Measurements from ENCODE around the gene TCERG1L.
"Not testable (repeated sequence)": the region's sequence is repeated elsewhere in the genome, so short reads cannot be mapped to it uniquely, and the experiment has no call there.

Gene TCERG1L

GRCh38 chr10:131239926-131240325 is 71.6 kb downstream of the TCERG1L start:
- Mint-ChIP-seq H3K4me3 (no peak overlapping the region), H3K27ac (no peak overlapping the region)
- no peak for ATAC-seq

GRCh38 chr10:131239450-131239849 is 72.1 kb downstream of the TCERG1L start:
- H3K9me3 Mint-ChIP-seq: no peaks in the 10 kb centered on the region
- no peak overlapping the region for H3K4me3 Mint-ChIP-seq
- DNase-seq: no peak
- H3K36me3 Mint-ChIP-seq (ENCODE audit: low read depth): no peaks in the 10 kb centered on the region
- no peaks in the 10 kb centered on the region for H3K27me3 Mint-ChIP-seq
- no peaks in the 10 kb centered on the region for H3K4me1 Mint-ChIP-seq
- H3K27ac Mint-ChIP-seq: no peak overlapping the region
- no peak for ATAC-seq

More at GRCh38 chr10:131239926-131240325, 71.6 kb downstream of the TCERG1L start:
- H3K36me3 Mint-ChIP-seq (ENCODE audit: low read depth): no peaks in the 10 kb centered on the region
- H3K27me3 Mint-ChIP-seq: no peaks in the 10 kb centered on the region
- no peaks in the 10 kb centered on the region for H3K9me3 Mint-ChIP-seq
- no peak for DNase-seq
- H3K4me1 Mint-ChIP-seq: no peaks in the 10 kb centered on the region

GRCh38 chr10:131238669-131239280 is 72.7 kb downstream of the TCERG1L start:
- H3K4me3 Mint-ChIP-seq: no peak overlapping the region
- H3K27ac Mint-ChIP-seq: no peak overlapping the region
- H3K4me1 Mint-ChIP-seq: no peaks in the 10 kb centered on the region
- ATAC-seq (no peak), DNase-seq (no peak)
- H3K27me3 Mint-ChIP-seq: no peaks in the 10 kb centered on the region
- no peaks in the 10 kb centered on the region for H3K36me3 Mint-ChIP-seq (ENCODE audit: low read depth)
- no peaks in the 10 kb centered on the region for H3K9me3 Mint-ChIP-seq

GRCh38 chr10:131237991-131238651 is 73.4 kb downstream of the TCERG1L start:
- DNase-seq (no peak), ATAC-seq (no peak)
- Mint-ChIP-seq H3K27ac (no peak overlapping the region), H3K9me3 (no peaks in the 10 kb centered on the region), H3K4me1 (no peaks in the 10 kb centered on the region), H3K27me3 (no peaks in the 10 kb centered on the region), H3K4me3 (no peak overlapping the region), H3K36me3 (ENCODE audit: low read depth) (no peaks in the 10 kb centered on the region)

- H3K27me3 Mint-ChIP-seq; H3K27ac Mint-ChIP-seq; H3K9me3 Mint-ChIP-seq; H3K36me3 Mint-ChIP-seq (ENCODE audit: low read depth); DNase-seq; ATAC-seq; H3K4me1 Mint-ChIP-seq; H3K4me3 Mint-ChIP-seq: not testable (repeated sequence)
These were observed 76.9 kb downstream of the TCERG1L start for GRCh38 chr10:131234606-131235005.

GRCh38 chr10:131233611-131234258 is 77.8 kb downstream of the TCERG1L start:
- H3K4me3 Mint-ChIP-seq: no peak overlapping the region
- no peak for DNase-seq
- H3K4me1 Mint-ChIP-seq: no peaks in the 10 kb centered on the region
- no peak overlapping the region for H3K27ac Mint-ChIP-seq
- H3K27me3 Mint-ChIP-seq: no peaks in the 10 kb centered on the region
- no peaks in the 10 kb centered on the region for H3K36me3 Mint-ChIP-seq (ENCODE audit: low read depth)
- no peak for ATAC-seq
- peaks cover 3% of the 10 kb centered on the region for H3K9me3 Mint-ChIP-seq

- Mint-ChIP-seq H3K4me3 (no peak overlapping the region), H3K9me3 (peaks cover 3% of the 10 kb centered on the region), H3K27me3 (no peaks in the 10 kb centered on the region), H3K4me1 (no peaks in the 10 kb centered on the region), H3K36me3 (ENCODE audit: low read depth) (no peaks in the 10 kb centered on the region), H3K27ac (no peak overlapping the region)
- no peak for DNase-seq
- no peak for ATAC-seq
These were observed 79.5 kb downstream of the TCERG1L start for GRCh38 chr10:131231965-131232541.

- Mint-ChIP-seq H3K4me3 (no peak overlapping the region), H3K4me1 (no peaks in the 10 kb centered on the region), H3K27me3 (no peaks in the 10 kb centered on the region), H3K9me3 (peaks cover 3% of the 10 kb centered on the region), H3K36me3 (ENCODE audit: low read depth) (no peaks in the 10 kb centered on the region), H3K27ac (no peak overlapping the region)
- no peak for ATAC-seq
- no peak for DNase-seq
These were observed 80.1 kb downstream of the TCERG1L start for GRCh38 chr10:131231323-131231964.

GRCh38 chr10:131230641-131231322 is 80.7 kb downstream of the TCERG1L start:
- Mint-ChIP-seq H3K36me3 (ENCODE audit: low read depth) (no peaks in the 10 kb centered on the region), H3K4me3 (no peak overlapping the region), H3K27ac (no peak overlapping the region), H3K9me3 (peaks cover 3% of the 10 kb centered on the region), H3K27me3 (no peaks in the 10 kb centered on the region), H3K4me1 (no peaks in the 10 kb centered on the region)
- ATAC-seq (no peak), DNase-seq (no peak)

- Mint-ChIP-seq H3K27me3 (no peaks in the 10 kb centered on the region), H3K4me1 (no peaks in the 10 kb centered on the region), H3K9me3 (peaks cover 3% of the 10 kb centered on the region), H3K4me3 (no peak overlapping the region), H3K27ac (no peak overlapping the region), H3K36me3 (ENCODE audit: low read depth) (no peaks in the 10 kb centered on the region)
- DNase-seq: no peak
- no peak for ATAC-seq
These were observed 81.4 kb downstream of the TCERG1L start for GRCh38 chr10:131230166-131230565.

GRCh38 chr10:131227163-131227740 is 84.3 kb downstream of the TCERG1L start:
- DNase-seq (no peak), ATAC-seq (no peak)
- no peak overlapping the region for H3K4me3 Mint-ChIP-seq
- H3K9me3 Mint-ChIP-seq: no peaks in the 10 kb centered on the region
- H3K27me3 Mint-ChIP-seq: no peaks in the 10 kb centered on the region
- no peaks in the 10 kb centered on the region for H3K36me3 Mint-ChIP-seq (ENCODE audit: low read depth)
- no peaks in the 10 kb centered on the region for H3K4me1 Mint-ChIP-seq
- H3K27ac Mint-ChIP-seq: no peak overlapping the region

GRCh38 chr10:131226446-131227162 is 84.9 kb downstream of the TCERG1L start:
- DNase-seq (no peak), ATAC-seq (no peak)
- no peak overlapping the region for H3K4me3 Mint-ChIP-seq
- H3K36me3 Mint-ChIP-seq (ENCODE audit: low read depth): no peaks in the 10 kb centered on the region
- no peaks in the 10 kb centered on the region for H3K27me3 Mint-ChIP-seq
- no peak overlapping the region for H3K27ac Mint-ChIP-seq
- H3K4me1 Mint-ChIP-seq: no peaks in the 10 kb centered on the region
- H3K9me3 Mint-ChIP-seq: no peaks in the 10 kb centered on the region

- no peak overlapping the region for H3K27ac Mint-ChIP-seq
- no peak overlapping the region for H3K4me3 Mint-ChIP-seq
- no peaks in the 10 kb centered on the region for H3K36me3 Mint-ChIP-seq (ENCODE audit: low read depth)
- no peaks in the 10 kb centered on the region for H3K9me3 Mint-ChIP-seq
- ATAC-seq: no peak
- H3K27me3 Mint-ChIP-seq: no peaks in the 10 kb centered on the region
- DNase-seq: no peak
- H3K4me1 Mint-ChIP-seq: no peaks in the 10 kb centered on the region
These were observed 87.4 kb downstream of the TCERG1L start for GRCh38 chr10:131224106-131224505.
